ENCODE data around the gene MKNK2. TPM values are rescaled to one million over a fixed set of nuclear protein-coding genes. Genes with fewer than 3 reads are reported as not detected.

Gene MKNK2
- total and polyA plus RNA-seq, 2 donors (not counting 3 experiments of a cell fraction or from before 2014, with no cell fraction given) = 65.1 to 86.1 TPM

DNA sequence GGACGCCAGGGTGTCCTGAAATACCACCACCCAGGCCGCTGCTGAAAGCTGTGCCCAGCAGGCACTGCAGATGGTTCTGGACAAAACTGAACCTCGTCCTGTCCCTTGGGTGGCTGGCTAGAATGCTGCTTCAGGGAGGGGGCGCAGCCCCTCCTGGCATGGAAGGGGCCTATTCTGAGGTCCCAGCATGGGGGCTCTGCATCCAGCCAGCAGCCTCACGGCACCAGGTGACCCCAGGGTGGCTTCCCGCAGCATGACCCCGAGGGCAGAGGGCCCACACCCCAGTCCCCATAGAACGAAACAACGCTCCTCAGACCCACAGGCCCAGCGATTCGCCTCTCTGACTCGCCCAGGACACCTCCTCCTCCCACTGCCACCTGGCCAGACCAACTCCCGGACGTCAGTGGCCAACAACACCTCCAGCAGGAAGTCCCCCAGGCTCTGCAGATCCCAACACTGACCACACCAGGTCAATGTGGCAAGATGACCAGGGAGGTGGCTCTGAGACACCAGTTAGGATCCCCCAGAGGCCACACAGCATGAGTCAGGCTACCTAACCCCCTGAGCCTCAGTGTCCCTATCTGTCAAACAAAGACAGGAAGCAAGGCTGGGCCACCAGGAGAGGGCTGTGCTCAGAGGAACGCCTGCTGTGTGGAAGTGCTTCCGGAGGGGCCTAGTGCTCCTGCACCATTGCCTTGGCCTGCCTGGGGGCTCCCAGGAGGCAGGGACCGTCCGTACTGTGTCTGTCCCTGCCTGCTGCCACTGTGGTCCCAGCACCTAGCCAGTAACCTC lies 6.1 kb downstream of the MKNK2 start:
- Histone ChIP-seq H3K79me2 (ENCODE audit: control insufficient read depth, insufficient read depth, low read length) (peaks cover 42% of the 10 kb centered on the region), H3K9me1 (replicated peaks; ENCODE audit: control insufficient read depth, extremely low read depth, insufficient read depth, low read length) (no peaks in the 10 kb centered on the region), H4K20me1 (replicated peaks; ENCODE audit: control insufficient read depth, extremely low read depth, insufficient read depth, low read length) (no peaks in the 10 kb centered on the region), H2AFZ (ENCODE audit: low read depth, low read length) (no peak overlapping the region), H3K36me3 (ENCODE audit: control insufficient read depth in 2 of 2, extremely low read depth in 1 of 2, insufficient read depth in 2 of 2, low read length in 2 of 2) (peaks cover 4 to 45% of the 10 kb centered on the region in 2 experiments), H3K4me3 (replicated peaks in 1 of 3; ENCODE audit: insufficient read depth in 1 of 3, low read depth in 1 of 3, low read length in 3 of 3) (no peak overlapping the region), H3K27ac (ENCODE audit: insufficient read depth, low read depth, low read length) (no peak overlapping the region), H3K4me1 (ENCODE audit: control insufficient read depth, extremely low read depth, insufficient read depth, low read length) (peaks cover 35% of the 10 kb centered on the region), H3K4me2 (ENCODE audit: insufficient read depth, low read length) (no peak overlapping the region), H3K27me3 (ENCODE audit: control insufficient read depth in 2 of 2, insufficient read depth in 2 of 2, low read length in 2 of 2) (no peaks in the 10 kb centered on the region), H3K9me3 (replicated peaks; ENCODE audit: control insufficient read depth, insufficient read depth, low read length) (no peaks in the 10 kb centered on the region), H3K9ac (replicated peaks; ENCODE audit: extremely low read depth, insufficient read depth, low read length) (no peak overlapping the region)
- dilution Hi-C loops (cut with MboI; ENCODE audit: extremely low pct_ligation_motif_present, low sequenced_read_pairs) = no loop called here
- FAIRE-seq = no peak
- intact Hi-C loops (cut with micrococcal nuclease) = no loop called here
- CTCF ChIA-PET = no interaction called here
- BruUV-seq (replicated peaks) = no TSS peak
- TF ChIP-seq FOS (IDR thresholded peaks at IDR 0.05; ENCODE audit: borderline replicate concordance, insufficient read depth, low read length) (no peak), MYC (IDR thresholded peaks at IDR 0.05; ENCODE audit: low read depth, low read length) (no peak), POLR2AphosphoS5 (IDR thresholded peaks at IDR 0.05; ENCODE audit: insufficient read depth, low read depth, low read length) (no peak), GATA2 (IDR thresholded peaks at IDR 0.05; ENCODE audit: insufficient read depth, insufficient read length, low read depth, low read length) (no peak), POLR2A (IDR thresholded peaks at IDR 0.05; ENCODE audit: low read depth, low read length) (no peak), JUN (IDR thresholded peaks at IDR 0.05; ENCODE audit: borderline replicate concordance, insufficient read depth, insufficient read length, low read depth) (no peak), EZH2 (IDR thresholded peaks at IDR 0.05; ENCODE audit: borderline replicate concordance, low read depth, low read length, severe bottlenecking) (no peak)
- TF ChIP-seq, protein P1, sequence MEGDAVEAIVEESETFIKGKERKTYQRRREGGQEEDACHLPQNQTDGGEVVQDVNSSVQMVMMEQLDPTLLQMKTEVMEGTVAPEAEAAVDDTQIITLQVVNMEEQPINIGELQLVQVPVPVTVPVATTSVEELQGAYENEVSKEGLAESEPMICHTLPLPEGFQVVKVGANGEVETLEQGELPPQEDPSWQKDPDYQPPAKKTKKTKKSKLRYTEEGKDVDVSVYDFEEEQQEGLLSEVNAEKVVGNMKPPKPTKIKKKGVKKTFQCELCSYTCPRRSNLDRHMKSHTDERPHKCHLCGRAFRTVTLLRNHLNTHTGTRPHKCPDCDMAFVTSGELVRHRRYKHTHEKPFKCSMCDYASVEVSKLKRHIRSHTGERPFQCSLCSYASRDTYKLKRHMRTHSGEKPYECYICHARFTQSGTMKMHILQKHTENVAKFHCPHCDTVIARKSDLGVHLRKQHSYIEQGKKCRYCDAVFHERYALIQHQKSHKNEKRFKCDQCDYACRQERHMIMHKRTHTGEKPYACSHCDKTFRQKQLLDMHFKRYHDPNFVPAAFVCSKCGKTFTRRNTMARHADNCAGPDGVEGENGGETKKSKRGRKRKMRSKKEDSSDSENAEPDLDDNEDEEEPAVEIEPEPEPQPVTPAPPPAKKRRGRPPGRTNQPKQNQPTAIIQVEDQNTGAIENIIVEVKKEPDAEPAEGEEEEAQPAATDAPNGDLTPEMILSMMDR (IDR thresholded peaks at IDR 0.05; ENCODE audit: extremely low read depth in 1 of 2, insufficient read depth in 1 of 2, low read depth in 1 of 2, low read length in 2 of 2) = no peak
- TF ChIP-seq, protein P2, sequence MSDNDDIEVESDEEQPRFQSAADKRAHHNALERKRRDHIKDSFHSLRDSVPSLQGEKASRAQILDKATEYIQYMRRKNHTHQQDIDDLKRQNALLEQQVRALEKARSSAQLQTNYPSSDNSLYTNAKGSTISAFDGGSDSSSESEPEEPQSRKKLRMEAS (IDR thresholded peaks at IDR 0.05; ENCODE audit: insufficient read depth, insufficient read length) = no peak
- DNase-seq (ENCODE audit: low read depth, low spot score) = no peak
- POLR2A ChIA-PET = no interaction called here

Measured in endothelial cell of umbilical vein (primary cell).